HG03432 (cell line): ENCODE measurements around the gene PLEKHG4B.
"Not testable (repeated sequence)": the region's sequence is repeated elsewhere in the genome, so short reads cannot be mapped to it uniquely, and the experiment has no call there.

Experiments
- ATAC-seq: cut with Tn5 transposase; IDR thresholded peaks from one replicate; pipeline ENCODE4 v1.9.1; 2021; ENCODE audit warnings: mild to moderate bottlenecking, moderate library complexity; ENCODE audit not compliant: unreplicated experiment

The PLEKHG4B gene

GRCh38 chr5:218457-219291, 126.7 kb downstream of the PLEKHG4B start:
- peak; percentile 27 for ATAC-seq

GRCh38 chr5:219460-219863, 127.5 kb downstream of the PLEKHG4B start:
- ATAC-seq, result no peak

- peak; percentile 24 for ATAC-seq
These were observed 128.0 kb downstream of the PLEKHG4B start for GRCh38 chr5:219991-220390.

GRCh38 chr5:222951-223715, 131.2 kb downstream of the PLEKHG4B start:
- not testable (repeated sequence) for ATAC-seq

- no peak for ATAC-seq
These were observed 131.8 kb downstream of the PLEKHG4B start for GRCh38 chr5:223791-224190.

GRCh38 chr5:225334-225733, 133.4 kb downstream of the PLEKHG4B start:
- no peak for ATAC-seq

- not testable (repeated sequence) for ATAC-seq
These were observed 135.4 kb downstream of the PLEKHG4B start for GRCh38 chr5:227375-227774.

- no peak for ATAC-seq
These were observed 136.9 kb downstream of the PLEKHG4B start for GRCh38 chr5:228886-229285.

GRCh38 chr5:230711-231110, 138.7 kb downstream of the PLEKHG4B start:
- ATAC-seq, result no peak

- no peak for ATAC-seq
These were observed 139.7 kb downstream of the PLEKHG4B start for GRCh38 chr5:231661-232060.

GRCh38 chr5:233426-233825, 141.5 kb downstream of the PLEKHG4B start:
- not testable (repeated sequence) for ATAC-seq

- ATAC-seq, result no peak
These were observed 142.5 kb downstream of the PLEKHG4B start for GRCh38 chr5:234450-234849.

- not testable (repeated sequence) for ATAC-seq
These were observed 143.6 kb downstream of the PLEKHG4B start for GRCh38 chr5:235527-235926.

GRCh38 chr5:237931-238330, 146.0 kb downstream of the PLEKHG4B start:
- not testable (repeated sequence) for ATAC-seq
